ENCODE data around the gene NFIC. TPM values are rescaled to one million over a fixed set of nuclear protein-coding genes. Genes with fewer than 3 reads are reported as not detected.

The NFIC gene
- total RNA-seq, 1 experiment from 2014 or later, result 8.0 TPM

DNA sequence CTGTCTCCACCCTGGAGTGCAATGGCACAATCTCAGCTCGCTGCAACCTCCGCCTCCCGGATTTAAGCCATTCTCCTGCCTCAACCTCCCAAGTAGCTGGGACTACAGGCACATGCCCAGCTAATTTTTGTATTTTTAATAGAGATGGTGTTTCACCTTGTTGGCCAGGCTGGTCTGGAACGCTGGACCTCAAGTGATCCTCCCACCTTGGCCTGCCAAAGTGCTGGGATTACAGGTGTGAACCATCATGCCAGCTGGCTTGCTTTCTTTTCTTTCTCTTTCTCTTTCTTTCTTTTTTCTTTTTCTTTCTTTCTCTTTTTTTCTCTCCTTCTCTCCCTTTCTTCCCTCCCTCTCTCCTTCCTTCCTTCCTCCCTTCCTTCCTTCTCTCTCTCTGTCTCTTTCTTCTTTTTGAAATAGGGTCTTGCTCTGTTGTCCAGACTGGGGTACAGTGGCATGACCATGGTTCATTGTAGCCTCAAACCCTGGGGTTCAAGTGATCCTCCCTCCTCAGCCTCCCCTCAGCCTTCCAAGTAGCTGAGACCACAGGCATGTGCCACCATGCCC, 33.3 kb upstream of the NFIC start:
- H3K23ac ChIP-seq (ENCODE audit: insufficient read length, low read depth, low read length), result no peak overlapping the region
- Mint-ChIP-seq H3K4me1 (no peaks in the 10 kb centered on the region), H3K36me3 (ENCODE audit: insufficient read depth in 1 of 3, low read depth in 3 of 3) (no peaks in the 10 kb centered on the region), H3K4me3 (no peak overlapping the region), H3K9me3 (no peaks in the 10 kb centered on the region; a peak in 1 of 5 replicates), H3K27ac (no peak overlapping the region), H3K27me3 (ENCODE audit: low read depth) (peaks cover 67% of the 10 kb centered on the region)
- no peaks in the 10 kb centered on the region for H3K4me1 ChIP-seq (ENCODE audit: insufficient read depth, low read length)
- no peaks in the 10 kb centered on the region for H3K9me3 ChIP-seq (ENCODE audit: control insufficient read depth, low read depth, low read length)
- H3K79me1 ChIP-seq (ENCODE audit: insufficient read depth, low read depth, low read length, poor library complexity, severe bottlenecking), result no peaks in the 10 kb centered on the region
- H3K56ac ChIP-seq (ENCODE audit: insufficient read length, low read depth, low read length), result no peak overlapping the region
- no peak overlapping the region for H2BK20ac ChIP-seq (ENCODE audit: low read depth, low read length, poor library complexity, severe bottlenecking)
- H3K4me2 ChIP-seq (ENCODE audit: insufficient read depth, insufficient read length, low read length), result no peak overlapping the region
- no peaks in the 10 kb centered on the region for H3K79me2 ChIP-seq (ENCODE audit: insufficient read depth, low read length)
- H4K5ac ChIP-seq (ENCODE audit: insufficient read length, low read depth, low read length), result no peak overlapping the region
- no peak overlapping the region for H3K9ac ChIP-seq (ENCODE audit: extremely low read depth, insufficient read length, low read length)
- H2BK12ac ChIP-seq (ENCODE audit: insufficient read length, low read depth, low read length), result no peak overlapping the region
- no peaks in the 10 kb centered on the region for H3K23me2 ChIP-seq (ENCODE audit: insufficient read length, low read depth, low read length, poor library complexity, severe bottlenecking)
- H4K8ac ChIP-seq (replicated peaks; ENCODE audit: insufficient read length, low read depth, low read length), result no peak overlapping the region
- H3K27ac ChIP-seq (ENCODE audit: insufficient read length, low read depth, low read length), result no peak overlapping the region
- H4K91ac ChIP-seq (ENCODE audit: insufficient read length, low read depth, low read length), result no peak overlapping the region
- TF ChIP-seq, protein P1, sequence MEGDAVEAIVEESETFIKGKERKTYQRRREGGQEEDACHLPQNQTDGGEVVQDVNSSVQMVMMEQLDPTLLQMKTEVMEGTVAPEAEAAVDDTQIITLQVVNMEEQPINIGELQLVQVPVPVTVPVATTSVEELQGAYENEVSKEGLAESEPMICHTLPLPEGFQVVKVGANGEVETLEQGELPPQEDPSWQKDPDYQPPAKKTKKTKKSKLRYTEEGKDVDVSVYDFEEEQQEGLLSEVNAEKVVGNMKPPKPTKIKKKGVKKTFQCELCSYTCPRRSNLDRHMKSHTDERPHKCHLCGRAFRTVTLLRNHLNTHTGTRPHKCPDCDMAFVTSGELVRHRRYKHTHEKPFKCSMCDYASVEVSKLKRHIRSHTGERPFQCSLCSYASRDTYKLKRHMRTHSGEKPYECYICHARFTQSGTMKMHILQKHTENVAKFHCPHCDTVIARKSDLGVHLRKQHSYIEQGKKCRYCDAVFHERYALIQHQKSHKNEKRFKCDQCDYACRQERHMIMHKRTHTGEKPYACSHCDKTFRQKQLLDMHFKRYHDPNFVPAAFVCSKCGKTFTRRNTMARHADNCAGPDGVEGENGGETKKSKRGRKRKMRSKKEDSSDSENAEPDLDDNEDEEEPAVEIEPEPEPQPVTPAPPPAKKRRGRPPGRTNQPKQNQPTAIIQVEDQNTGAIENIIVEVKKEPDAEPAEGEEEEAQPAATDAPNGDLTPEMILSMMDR (conservative IDR thresholded peaks at IDR 0.05), result no peak
- no peak for DNase-seq
- no peak overlapping the region for H3K18ac ChIP-seq (ENCODE audit: insufficient read length, low read depth, low read length)
- H2BK15ac ChIP-seq (ENCODE audit: low read depth, low read length), result no peak overlapping the region
- H3K4ac ChIP-seq (ENCODE audit: low read depth, low read length), result no peak overlapping the region
- no peak overlapping the region for H2BK5ac ChIP-seq (ENCODE audit: insufficient read length, low read length)
- no peaks in the 10 kb centered on the region; the same call in 1 of the 2 replicates for H3K27me3 ChIP-seq (ENCODE audit: insufficient read depth, low read length)
- H2BK120ac ChIP-seq (ENCODE audit: low read depth, low read length, poor library complexity, severe bottlenecking), result no peak overlapping the region
- no peaks in the 10 kb centered on the region for H4K20me1 ChIP-seq (ENCODE audit: control insufficient read depth, insufficient read depth, insufficient read length)
- H2AK5ac ChIP-seq (ENCODE audit: insufficient read length, low read length), result no peak overlapping the region
- no peak overlapping the region for H2AFZ ChIP-seq (ENCODE audit: low read length)
- H3K14ac ChIP-seq (ENCODE audit: insufficient read depth, low read length), result no peak overlapping the region
- no CpG with 5 or more reads among the region's 4 CpGs for WGBS (ENCODE audit: extremely low coverage, insufficient read length, low lambda C conversion rate)
- H3T11ph ChIP-seq (ENCODE audit: low read length), result no peak overlapping the region
